Astrocyte of the cerebellum (primary cell): ENCODE data around the gene SPECC1.
A peak's percentile ranks its signal among the peaks of the same experiment; 100 is the strongest.
"Not testable (repeated sequence)": the region's sequence is repeated elsewhere in the genome, so short reads cannot be mapped to it uniquely, and the experiment has no call there.

Experiments
- DNase-seq: peaks from one replicate; pipeline ENCODE4 v3.0.0-alpha.2; 2011; ENCODE audit warnings: low read depth
- H3K4me3 ChIP-seq: 2 replicates; pipeline ENCODE4 v1.5.1; 2011; ENCODE audit warnings: mild to moderate bottlenecking, low read depth, low read length, moderate library complexity
- CTCF ChIP-seq: IDR thresholded peaks from 2 replicates; pipeline ENCODE4 v1.5.1; 2012; ENCODE audit warnings: low read length, low read depth, moderate library complexity, mild to moderate bottlenecking; ENCODE audit errors: missing control alignments
- in situ Hi-C: cut with HindIII; loops from 2 replicates; pipeline ENCODE4 v1.10.0; 2017; ENCODE audit warnings: low sequenced_read_pairs

The SPECC1 gene

GRCh38 chr17:20313306-20313705 is 304.1 kb downstream of the SPECC1 start:
- DNase-seq: no peak
- TF ChIP-seq CTCF: no peak
- in situ Hi-C loops: no loop called here
- no peak overlapping the region for H3K4me3 ChIP-seq

GRCh38 chr17:20313891-20314290 is 304.7 kb downstream of the SPECC1 start:
- DNase-seq: no peak
- H3K4me3 ChIP-seq: no peak overlapping the region
- TF ChIP-seq CTCF: no peak
- in situ Hi-C loops: no loop called here

DNA sequence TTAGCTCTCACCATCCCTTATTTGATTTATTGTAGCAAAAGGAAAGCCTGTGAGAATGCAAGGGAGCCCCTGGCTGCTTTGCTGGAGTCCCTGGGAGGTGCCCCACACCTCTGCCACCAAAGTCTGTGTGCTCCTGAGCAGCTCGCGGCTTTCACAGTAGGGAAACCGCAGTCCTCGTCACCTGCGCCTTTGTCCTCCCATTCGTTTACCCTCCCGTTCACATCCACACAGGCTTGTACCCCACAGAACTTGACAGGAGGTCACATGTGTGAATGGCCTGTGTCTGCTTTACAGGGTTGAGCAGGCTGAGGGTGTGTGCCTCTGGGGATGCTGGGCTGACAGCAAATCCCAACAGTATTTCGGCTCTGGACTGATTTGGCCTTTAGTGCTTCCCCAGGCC is 305.7 kb downstream of the SPECC1 start:
- in situ Hi-C loops: no loop called here
- TF ChIP-seq CTCF: no peak
- DNase-seq: no peak

DNA sequence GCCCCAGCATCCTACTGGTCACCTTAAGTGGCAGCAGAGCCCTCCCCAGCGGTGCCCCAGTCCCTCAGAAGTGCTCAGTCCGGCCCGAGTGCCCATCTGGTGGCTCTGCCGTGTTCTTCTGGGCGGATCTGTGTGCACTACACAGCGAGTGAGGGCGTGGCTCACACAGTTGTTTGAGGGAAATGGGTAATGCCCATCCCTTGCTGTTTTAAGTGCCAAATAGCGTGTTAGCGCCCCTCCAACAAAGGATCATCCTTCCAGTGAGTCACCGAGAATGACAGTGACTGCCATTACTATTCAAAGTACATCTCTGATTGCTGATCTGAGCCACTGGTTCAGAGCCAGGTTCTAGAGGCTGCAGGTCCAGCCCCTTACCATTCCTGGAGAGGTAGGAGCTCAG is 306.2 kb downstream of the SPECC1 start:
- TF ChIP-seq CTCF: no peak
- no peak for DNase-seq
- H3K4me3 ChIP-seq: no peak overlapping the region
- in situ Hi-C loops: no loop called here

More for the DNA sequence above, 305.7 kb downstream of the SPECC1 start:
- no peak overlapping the region for H3K4me3 ChIP-seq

DNA sequence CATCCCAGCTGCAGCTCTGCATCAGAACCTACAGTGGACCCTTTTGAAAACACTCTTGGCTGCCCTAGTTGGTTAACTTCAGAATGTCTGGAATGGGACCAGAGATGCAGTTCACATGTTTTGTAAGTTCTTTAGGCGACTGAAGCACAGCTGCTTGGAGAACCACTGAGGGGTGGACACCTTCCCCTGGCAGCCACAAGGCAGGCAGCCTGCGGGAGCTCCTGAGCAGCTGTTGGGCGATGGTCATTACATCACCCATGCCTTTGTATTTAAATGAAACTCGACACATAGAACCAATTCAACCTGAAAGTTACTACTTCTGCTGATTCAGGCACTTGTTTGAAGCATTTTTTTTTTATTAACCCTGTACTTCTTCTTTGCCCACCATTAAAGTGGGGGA is 306.7 kb downstream of the SPECC1 start:
- in situ Hi-C loops: no loop called here
- TF ChIP-seq CTCF: no peak
- no peak for DNase-seq
- H3K4me3 ChIP-seq: no peak overlapping the region

GRCh38 chr17:20320535-20321229 is 311.5 kb downstream of the SPECC1 start:
- TF ChIP-seq CTCF: peak; percentile 67
- in situ Hi-C loops: not testable (repeated sequence)
- peak; percentile 34 for DNase-seq
- H3K4me3 ChIP-seq: peak overlapping the region; percentile 21

- DNase-seq, H3K4me3 ChIP-seq, in situ Hi-C loops: not testable (repeated sequence)
These were observed 312.2 kb downstream of the SPECC1 start for GRCh38 chr17:20321357-20321756.

DNA sequence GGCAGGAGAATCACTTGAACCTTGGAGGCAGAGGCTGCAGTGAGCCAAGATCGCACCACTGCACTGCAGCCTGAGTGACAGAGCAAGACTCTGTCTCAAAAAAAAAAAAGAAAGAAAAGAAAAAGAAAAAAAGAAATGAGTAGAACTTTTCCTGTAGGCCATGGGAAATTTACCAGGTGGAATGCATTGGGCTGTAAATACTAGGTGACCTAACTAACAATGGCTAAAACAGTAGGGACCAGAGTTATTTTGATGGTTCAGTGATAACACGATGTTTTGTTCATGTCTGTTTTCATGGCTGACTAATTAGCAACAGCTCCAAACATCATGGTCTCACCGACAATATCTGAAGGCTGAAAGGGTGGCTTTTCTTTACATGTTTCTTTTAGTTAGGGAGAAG is 318.6 kb downstream of the SPECC1 start:
- in situ Hi-C loops, H3K4me3 ChIP-seq, DNase-seq: not testable (repeated sequence)

- H3K4me3 ChIP-seq, DNase-seq, in situ Hi-C loops: not testable (repeated sequence)
These were observed 342.2 kb downstream of the SPECC1 start for GRCh38 chr17:20351405-20351804.

DNA sequence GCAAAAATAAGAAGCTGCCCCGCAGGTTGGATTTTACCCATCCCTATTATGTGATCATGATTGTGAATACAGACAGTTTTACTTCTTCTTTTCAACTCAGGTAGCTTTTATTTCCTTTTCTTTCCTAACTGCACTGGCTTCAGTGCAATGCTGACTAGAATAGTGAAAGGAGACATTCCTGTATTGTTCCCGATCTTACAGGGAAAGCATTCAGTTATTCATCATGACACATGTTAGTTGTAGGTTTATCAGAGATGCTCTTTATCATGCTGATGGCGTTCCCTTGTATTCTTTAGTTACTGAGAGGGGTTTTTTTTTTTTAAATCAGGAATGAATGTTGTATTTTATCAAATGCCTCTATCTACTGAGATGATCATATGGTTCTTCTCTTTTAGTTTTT is 343.4 kb downstream of the SPECC1 start:
- in situ Hi-C loops, H3K4me3 ChIP-seq, DNase-seq: not testable (repeated sequence)

DNA sequence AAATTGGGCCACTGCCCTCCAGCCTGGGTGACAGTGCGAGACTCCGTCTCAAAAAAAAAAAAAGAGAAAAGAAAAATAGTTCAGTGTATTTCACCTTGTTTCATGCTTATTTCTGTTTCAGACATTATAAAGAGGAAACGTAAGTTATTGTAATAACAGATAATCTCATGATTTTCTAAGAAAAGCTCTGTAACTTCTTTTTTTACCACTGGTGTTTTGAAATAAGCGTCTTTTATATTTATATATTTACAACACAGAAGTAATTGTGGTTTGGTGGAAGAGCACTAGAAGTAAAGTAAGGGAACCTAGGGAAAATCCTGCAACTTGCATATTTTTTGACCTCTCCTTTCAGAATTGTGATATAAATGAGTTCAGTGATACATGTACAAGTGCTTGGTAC is 354.7 kb downstream of the SPECC1 start:
- in situ Hi-C loops, DNase-seq, H3K4me3 ChIP-seq: not testable (repeated sequence)
